Esophagus mucosa (tissue), 1 donor: ENCODE measurements around the gene VEZF1. TPM values are rescaled to one million over a fixed set of nuclear protein-coding genes. Genes with fewer than 3 reads are reported as not detected.

Experiments
- ATAC-seq: fragments of 200-7000 bp; cut with Tn5 transposase; one replicate; pipeline ENCODE4 v1.9.1; 2020
- total RNA-seq: library from RNA; stranded (reverse); gene quantifications from one replicate; pipeline ENCODE4 v1.2.4, GENCODE V29; 2023
- donor health status: DM: yes; HTN: yes; CAD: no.

The VEZF1 gene
- total RNA-seq, 1 donor from 2014 or later: 22.2 TPM

DNA sequence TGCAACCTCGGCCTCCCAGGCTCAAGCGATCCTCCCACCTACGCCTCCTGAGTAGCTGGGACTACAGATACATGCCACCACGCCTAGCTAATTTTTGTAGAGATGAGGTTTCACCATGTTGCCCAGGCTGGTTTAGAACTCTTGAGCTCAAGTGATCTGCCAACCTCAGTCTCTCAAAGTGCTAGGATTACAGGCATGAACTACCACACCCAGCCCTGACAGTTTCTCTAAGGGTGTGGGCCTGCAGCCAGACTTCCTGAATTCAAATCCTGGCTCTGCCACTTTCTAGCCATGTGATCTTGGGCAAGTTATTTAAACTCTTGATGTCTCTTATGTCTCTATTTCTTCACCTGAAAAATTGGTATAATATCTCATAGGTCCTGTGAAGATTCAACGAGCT lies 38.4 kb downstream of the VEZF1 start:
- ATAC-seq: peak; percentile 57

DNA sequence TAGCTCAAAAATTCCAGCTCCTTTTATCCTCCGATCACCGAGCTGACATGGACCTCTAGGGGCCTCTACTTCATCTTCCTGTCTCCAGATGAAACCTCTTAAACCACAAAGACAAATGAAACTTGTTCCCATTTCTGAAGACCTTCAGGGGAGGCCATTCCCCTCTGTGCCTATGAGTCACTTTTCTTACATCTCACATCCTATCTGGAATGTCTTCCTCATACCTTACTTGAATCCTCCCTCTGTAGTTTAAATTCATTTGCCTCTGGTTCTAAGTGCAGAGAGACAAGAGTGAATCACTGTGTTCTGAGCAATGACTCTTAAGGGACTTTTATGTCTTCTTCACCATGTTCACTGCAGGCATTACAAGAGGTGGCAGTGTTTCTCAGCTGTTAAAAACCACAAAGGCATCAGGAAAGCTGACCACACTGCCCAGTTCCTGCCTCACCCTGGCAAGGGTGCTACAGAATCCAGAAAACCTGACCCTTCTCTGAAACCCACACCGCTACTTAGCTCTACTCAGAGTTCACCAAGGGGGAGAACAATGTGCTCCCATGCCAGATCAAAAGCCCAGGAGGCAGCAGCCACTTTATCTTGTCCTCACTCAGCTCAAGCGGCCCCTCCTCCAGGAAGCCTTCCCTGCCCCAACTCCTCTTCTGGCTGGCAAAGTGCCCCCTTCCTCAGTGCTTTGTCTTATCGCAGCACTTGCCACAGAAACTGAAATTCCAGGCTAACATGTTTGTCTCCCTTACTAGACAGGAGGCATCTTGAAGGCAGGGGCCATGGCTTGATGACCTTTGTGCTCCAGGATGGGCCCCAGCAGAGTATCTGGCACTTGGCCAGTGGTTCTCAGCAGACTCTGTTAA lies 39.3 kb downstream of the VEZF1 start:
- peak; percentile 84 for ATAC-seq

- ATAC-seq: no peak
Observed at GRCh38 chr17:57948169-57948554, 39.9 kb downstream of the VEZF1 start.

DNA sequence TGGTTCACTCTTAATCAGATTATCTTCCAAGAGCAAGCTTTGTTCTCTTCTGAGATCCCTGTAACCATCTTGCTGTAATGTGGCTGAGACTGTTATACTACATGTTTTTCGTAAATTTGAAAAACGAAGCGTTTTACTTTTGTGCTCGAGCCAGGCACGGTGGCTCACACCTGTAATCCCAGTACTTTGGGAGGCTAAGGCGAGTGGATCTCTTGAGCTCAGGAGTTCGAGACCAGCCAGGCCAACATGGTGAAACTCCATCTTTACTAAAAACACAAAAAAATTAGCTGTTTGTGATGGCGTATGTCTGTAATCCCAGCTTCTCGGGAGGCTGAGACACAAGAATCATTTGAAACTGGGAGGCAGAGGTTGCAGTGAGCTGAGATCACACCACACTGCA lies 40.7 kb downstream of the VEZF1 start:
- no peak for ATAC-seq

DNA sequence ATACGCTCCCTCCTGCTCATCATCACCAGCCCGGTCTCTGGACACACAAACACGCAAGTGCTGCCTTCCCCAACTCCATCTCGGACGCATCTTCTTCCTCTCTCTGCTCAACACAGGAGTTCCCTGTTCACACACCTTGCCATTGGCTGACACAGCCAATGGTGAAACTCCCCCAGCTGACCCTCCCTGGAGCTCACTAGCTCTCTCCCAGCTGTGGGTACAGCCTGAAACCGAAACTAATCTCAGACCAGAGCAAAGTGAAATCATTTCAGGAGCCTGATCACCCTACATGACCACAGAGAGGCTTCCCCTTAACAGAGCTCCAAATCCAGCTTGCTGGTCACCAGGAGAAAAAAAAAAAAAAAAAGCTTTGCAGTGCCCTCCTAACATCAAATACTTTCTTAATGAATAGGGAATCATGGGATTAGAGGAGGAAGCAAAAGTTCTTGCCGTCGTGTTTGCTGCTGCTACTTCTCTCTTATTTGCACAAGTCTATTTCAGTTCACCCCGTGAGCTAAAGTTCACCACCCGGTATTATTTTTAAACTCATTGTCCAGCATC lies 41.2 kb downstream of the VEZF1 start:
- peak; percentile 54 for ATAC-seq

DNA sequence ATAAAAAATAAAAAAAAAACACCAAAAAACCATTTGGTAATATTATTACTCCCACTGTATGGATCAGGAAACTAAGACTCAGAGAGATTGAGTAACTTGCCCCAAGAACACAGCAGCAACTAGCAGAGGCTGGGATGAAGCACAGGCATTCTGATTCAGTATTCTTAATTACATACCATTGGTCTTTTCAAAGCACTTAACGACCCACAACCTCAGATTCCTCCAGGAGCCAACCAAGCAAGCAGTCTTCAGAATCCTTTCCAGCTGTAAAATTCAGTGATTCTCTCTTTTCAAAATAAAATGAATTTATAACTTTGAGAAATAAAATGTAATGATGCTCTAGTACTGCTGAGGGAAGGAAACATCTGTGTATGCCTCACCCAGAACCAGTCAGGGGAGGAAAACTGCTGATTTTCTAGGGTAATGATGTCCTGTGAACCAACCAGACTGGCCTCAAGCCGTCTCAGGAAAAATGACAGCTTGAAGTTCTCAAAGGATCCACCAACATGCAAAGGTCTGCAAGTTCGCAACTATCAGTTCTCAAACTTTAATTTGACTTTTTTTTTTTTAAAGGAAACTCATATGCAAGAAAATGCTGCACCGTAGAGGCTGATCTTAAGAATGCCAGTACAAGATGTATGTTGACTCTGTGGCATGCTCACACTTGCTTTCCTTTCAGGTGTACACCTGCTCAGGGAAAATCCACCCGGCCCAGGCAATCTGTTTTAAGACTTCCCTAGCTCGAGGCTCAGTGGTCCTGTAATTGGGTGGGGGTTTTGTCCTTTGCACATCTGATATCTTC lies 41.9 kb downstream of the VEZF1 start:
- peak; percentile 56 for ATAC-seq

DNA sequence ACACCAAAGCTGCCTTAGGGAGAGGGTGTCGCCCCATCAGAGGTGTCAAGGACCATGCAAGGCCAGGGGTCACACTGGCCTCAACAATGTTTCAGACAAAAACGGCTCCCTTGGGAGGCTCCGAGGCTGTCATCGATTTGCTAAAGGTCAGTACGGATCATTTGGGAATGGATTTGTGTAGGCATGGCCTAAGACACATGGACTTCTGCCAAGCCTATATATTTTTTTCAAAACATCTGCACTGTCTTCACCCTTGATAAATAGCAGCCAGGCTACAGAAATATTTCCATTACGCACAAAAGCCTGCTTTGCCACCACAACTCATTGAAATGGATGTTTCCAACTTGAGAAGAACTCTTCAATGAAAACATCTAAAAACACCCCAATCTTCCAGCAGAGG lies 43.1 kb downstream of the VEZF1 start:
- no peak for ATAC-seq

DNA sequence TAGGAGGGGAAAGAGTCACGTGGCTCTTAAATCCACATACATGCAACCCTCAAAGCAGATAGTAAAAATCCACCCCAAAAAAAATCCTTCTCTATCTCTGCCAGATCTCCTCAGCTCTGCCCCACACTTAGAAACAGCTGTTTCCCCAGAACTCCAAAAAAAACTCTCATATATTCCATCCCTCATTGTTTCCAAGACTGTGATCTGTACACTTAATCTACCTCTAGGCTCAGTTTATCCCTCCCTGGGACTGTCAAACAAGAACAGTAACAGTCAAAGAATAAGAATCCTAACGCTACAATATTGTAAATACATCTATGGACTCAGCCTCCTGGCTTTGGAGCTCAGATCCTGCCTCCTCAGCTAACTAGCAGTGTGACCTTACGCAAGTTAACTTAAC lies 44.4 kb downstream of the VEZF1 start:
- ATAC-seq: peak; percentile 23

DNA sequence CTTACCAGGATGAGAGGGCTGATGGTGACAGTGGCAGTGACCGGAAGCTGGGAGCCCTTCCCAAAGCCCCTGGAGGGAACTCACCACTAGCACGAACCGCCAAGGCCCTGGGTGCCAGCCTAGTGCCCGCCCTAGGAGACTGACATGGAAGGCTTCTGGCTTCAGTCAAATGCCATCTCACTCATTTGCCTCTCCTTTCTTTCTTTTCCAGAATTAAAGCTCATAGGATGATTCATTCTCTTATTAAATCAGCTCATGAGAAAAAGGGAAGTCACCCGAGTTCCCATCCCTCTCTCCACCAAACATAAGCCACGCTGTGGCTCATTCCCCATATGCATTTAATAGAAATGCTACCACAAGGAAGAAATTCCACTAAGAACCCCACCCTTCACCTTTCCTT lies 44.9 kb downstream of the VEZF1 start:
- peak; percentile 31 for ATAC-seq

- ATAC-seq: no peak
Observed at GRCh38 chr17:57941384-57942370, 46.4 kb downstream of the VEZF1 start.

DNA sequence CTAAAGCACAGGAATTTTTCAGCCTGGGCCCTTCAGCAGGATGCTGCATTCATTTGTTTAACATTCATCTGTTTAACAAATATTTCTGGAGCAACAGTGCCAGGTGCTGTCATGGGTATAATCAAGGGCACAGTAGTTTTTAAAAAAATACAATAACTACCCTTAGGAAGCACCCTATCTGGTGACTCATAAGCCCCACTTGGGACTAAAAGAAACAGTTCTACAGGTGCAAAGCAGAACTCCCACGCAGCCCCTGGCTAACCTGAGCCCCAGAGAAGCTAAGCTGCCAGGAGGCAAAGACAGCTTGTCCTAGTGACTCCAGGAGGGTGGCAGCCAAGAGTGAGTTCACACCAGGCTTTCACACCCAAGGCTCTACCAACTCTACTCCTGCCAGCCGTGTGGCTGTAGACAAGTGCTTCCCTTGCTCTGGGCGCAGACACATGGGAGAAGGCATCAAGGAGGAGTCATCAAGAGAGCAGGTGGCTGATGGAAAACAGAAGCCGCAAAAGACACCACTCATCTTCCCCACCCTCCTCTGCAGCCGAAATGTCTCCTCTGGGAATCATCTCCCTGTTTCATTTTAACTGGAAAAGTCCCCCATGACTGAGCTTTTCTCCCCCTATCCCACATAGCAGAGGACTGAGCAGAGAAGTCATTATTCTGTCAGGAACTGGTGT lies 47.3 kb downstream of the VEZF1 start:
- peak; percentile 37 for ATAC-seq

- no peak for ATAC-seq
Observed at GRCh38 chr17:57940231-57940630, 47.8 kb downstream of the VEZF1 start.

DNA sequence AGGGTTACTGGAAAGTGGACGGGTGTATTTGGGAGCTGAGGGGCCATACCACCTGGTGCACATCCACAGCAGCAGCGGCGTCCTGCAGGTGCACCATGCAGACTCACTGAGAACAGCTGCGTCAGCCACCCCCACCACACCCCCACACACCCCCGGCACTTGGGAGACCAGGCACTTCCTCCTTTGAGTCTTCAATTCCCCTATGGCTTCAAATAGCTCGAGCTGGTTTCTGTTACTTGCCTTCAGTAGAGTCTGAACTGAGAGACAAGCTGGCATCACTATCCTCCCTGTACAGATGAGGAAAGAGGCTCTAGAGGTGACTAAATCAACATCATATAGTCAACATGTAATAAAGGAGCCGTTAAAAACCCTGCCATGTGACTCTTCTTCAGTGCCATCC lies 48.3 kb downstream of the VEZF1 start:
- ATAC-seq: peak; percentile 38

DNA sequence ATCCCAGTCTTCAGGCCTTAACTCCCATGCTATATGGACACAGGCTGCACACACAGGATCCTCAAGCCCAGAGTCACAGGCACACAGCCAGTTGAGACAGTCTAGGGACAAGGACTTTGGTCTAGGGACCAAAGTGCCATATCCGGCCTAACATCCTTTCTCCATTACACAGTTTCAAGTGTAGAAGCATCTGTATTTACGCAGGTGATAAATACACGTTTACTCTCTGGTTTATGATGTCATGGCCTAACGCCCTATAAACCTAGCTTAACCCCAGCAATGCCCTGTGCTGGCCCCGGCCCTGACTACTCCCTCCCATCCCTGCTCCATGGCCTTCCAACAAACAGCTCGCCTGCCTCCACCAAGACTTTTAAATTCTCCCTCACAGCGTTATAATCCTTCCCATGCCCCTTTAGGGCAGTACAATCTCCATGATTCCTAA lies 50.0 kb downstream of the VEZF1 start:
- ATAC-seq: no peak

DNA sequence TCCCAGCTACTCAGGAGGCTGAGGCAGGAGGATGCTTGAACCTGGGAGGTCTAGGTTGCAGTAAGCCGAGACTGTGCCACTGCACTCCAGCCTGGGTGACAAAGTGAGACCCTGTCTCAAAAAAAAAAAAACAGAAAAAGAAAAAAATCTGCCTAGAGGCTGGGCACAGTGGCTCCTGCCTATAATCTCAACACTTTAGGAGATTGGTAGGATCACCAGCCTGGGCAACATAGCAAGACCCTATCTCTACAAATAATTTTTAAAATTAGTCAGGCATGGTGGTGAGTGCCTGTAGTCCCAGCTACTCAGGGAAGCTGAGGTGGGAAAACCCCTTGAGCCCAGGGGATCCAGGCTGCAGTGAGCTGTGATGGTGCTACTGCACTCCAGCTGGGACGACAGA lies 50.6 kb downstream of the VEZF1 start:
- no peak for ATAC-seq

GRCh38 chr17:57935833-57936807 lies 51.9 kb downstream of the VEZF1 start:
- peak; percentile 10 for ATAC-seq

DNA sequence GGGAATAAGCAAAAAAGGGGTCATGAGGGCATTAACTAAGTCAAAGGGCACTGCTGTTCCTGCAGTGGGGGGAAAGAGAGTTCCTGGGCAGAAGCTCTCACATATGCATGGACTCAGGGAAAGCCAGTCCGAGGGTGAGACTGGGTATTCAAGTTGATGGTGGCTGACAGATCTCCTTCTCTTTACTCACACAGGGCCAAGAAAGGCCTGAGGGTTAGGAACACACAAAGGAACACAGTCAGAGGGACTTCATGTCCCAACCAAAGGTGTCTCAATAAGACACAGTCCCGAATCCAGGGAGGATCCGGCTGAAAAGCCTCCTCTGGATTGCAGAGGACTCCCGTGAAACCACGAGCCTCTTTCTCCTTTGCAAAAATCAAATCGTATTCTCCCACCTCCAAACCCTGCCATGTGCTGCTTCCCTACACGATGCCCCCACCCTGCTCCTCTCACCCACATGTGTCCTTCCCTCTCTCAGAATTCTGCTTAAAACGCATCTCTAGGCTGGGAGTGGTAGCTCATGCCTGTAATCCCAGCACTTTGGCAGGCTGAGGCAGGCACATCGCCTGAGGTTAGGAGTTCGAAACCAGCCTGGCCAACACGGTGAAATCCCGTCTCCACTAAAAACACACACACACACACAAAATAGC lies 56.4 kb downstream of the VEZF1 start:
- no peak for ATAC-seq

DNA sequence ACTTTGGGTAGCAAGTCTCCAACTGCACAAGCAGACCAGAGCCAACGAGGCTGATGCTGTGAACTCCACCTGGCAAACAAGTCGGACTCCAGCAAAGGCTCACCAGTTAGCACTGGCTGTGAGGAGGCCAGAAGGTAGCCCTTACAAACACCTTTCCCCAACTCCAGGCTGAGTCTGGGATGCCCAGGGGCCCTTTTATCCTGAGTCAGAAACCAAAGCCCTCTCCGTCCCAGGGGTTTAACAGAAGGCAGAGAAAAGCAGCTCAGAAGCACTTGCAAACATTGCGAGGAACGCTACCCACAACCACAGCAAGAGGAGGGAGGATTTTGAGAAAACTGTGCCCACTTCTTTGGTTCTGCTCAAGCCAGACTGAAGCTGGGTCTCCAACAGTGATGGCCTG lies 57.8 kb downstream of the VEZF1 start:
- no peak for ATAC-seq

GRCh38 chr17:57929386-57929785 lies 58.7 kb downstream of the VEZF1 start:
- no peak for ATAC-seq

GRCh38 chr17:57928928-57929327 lies 59.1 kb downstream of the VEZF1 start:
- ATAC-seq: no peak
